AG04449 (cell line): ENCODE data around the gene ITGA11.

ENCODE experiments used
- CTCF ChIA-PET: fragments of 350-600 bp; formaldehyde crosslinking; extraction: SDS; loops from one replicate; lab custom pipeline; 2021; ENCODE audit warnings: antibody characterized with exemption; lab: Yijun Ruan, JAX
- POLR2A ChIA-PET: fragments of 400-600, 350-600 bp; formaldehyde crosslinking; extraction: SDS; loops from one replicate; lab custom pipeline; 2020; ENCODE audit warnings: antibody characterized with exemption, inconsistent platforms; lab: Yijun Ruan, JAX
- DNase-seq: peaks from one replicate; pipeline ENCODE4 v3.0.0-alpha.2; 2010; ENCODE audit warnings: low read depth, low spot score
- H3K4me3 ChIP-seq: 2 replicates; pipeline ENCODE4 v1.5.1; 2011; ENCODE audit warnings: low read depth, mild to moderate bottlenecking, control low read depth, low read length
- TF ChIP-seq, protein P1 (sequence below): IDR thresholded peaks from one replicate; pipeline ENCODE4 v1.5.1; 2011; ENCODE audit warnings: mild to moderate bottlenecking, moderate library complexity, low read length, control low read depth, inconsistent platforms; ENCODE audit not compliant: insufficient read depth; ENCODE audit errors: missing control alignments

The ITGA11 gene

DNA sequence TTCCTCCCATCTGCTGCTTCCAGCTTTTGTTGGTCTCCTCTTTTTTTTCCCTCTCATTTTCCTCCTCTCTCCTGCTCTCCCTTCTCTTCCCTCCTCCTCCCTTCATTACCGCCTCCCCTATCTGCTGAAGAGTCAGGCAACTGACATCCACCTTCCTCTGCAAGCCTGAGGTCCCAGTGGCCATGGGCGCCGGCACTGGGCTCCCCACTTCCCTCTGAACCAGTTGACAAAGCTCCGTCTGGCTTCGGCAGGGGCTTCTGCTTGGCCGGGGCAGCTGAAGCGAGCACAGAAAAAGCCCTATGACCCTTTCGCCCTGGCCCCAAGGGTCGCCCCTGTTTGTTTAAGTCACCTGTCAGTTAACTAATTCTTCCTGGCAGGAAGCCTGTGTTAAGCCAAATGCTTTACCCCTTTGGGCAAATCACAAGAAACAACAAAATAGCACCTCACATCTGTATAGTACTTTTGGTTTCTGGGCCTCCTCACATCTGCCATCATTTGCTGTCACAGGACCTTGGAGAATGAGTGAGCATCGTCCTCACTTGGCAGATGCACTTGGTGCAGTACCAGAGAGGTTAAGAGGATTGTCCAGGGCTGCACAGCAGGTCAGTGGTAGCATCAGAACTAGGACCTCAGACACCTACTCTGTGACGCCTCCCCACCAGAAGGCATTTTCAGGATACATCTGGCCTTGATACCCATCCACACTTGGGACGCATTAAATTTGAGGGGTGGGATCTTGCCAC lies 27.7 kb downstream of the ITGA11 start:
- ChIA-PET POLR2A (interaction anchor here (0.6 kb wide), 1 partner anchor 9 kb away, joined by 3 read pairs; no protein-coding TSS in a partner anchor), CTCF (interaction anchor here (0.8 kb wide), 1 partner anchor 10 kb away, joined by 3 read pairs; no protein-coding TSS in a partner anchor)
- TF ChIP-seq, protein P1, sequence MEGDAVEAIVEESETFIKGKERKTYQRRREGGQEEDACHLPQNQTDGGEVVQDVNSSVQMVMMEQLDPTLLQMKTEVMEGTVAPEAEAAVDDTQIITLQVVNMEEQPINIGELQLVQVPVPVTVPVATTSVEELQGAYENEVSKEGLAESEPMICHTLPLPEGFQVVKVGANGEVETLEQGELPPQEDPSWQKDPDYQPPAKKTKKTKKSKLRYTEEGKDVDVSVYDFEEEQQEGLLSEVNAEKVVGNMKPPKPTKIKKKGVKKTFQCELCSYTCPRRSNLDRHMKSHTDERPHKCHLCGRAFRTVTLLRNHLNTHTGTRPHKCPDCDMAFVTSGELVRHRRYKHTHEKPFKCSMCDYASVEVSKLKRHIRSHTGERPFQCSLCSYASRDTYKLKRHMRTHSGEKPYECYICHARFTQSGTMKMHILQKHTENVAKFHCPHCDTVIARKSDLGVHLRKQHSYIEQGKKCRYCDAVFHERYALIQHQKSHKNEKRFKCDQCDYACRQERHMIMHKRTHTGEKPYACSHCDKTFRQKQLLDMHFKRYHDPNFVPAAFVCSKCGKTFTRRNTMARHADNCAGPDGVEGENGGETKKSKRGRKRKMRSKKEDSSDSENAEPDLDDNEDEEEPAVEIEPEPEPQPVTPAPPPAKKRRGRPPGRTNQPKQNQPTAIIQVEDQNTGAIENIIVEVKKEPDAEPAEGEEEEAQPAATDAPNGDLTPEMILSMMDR = no peak
- no peak overlapping the region for H3K4me3 ChIP-seq
- DNase-seq = no peak

- DNase-seq = no peak
- ChIA-PET CTCF (interaction anchor here (0.8 kb wide), 1 partner anchor 9 kb away, joined by 3 read pairs; no protein-coding TSS in a partner anchor), POLR2A (no interaction called here)
- TF ChIP-seq, protein P1 = no peak
- no peak overlapping the region for H3K4me3 ChIP-seq
These were observed 28.6 kb downstream of the ITGA11 start for GRCh38 chr15:68403161-68403941.

DNA sequence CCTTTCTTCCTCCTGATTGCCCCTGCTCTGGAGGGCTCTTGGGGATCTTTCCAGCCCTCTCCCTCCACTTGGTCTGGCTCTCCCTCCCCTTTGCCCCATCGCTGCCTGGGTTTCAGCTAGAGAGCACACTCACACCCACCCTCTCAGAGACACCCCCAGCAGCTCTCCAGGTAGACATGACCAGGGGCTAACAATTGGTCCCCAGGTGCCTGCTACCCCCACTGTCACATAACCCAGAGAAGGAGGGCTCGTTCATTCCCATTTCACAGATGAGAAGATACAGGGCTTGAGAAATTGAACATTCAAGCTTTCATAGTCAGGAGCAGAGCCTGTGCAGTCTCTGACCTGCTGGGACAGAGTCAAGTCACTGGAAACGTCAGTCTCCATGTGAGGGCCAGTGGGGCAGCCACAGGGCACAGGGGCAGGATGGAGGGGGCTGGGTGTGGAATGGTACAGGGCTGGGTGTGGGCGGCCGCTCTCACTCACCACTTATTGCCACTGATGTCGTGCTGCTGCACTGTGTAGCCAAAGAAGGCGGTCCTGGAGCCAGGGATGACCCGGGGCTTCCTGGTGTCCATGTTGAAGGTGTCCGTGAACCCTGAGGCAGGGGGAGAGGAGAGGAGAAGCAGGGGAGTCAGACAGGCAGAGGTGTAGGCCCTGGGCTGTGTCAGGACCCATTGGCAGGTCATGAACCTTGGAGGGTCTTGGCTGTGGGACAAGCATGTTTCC lies 29.4 kb downstream of the ITGA11 start:
- ChIA-PET CTCF (no interaction called here), POLR2A (no interaction called here)
- H3K4me3 ChIP-seq = no peak overlapping the region
- no peak for DNase-seq
- TF ChIP-seq, protein P1 = no peak

GRCh38 chr15:68401496-68402431 lies 30.2 kb downstream of the ITGA11 start:
- CTCF ChIA-PET = no interaction called here
- POLR2A ChIA-PET = no interaction called here
- DNase-seq = no peak

GRCh38 chr15:68400066-68400456 lies 31.9 kb downstream of the ITGA11 start:
- ChIA-PET CTCF (interaction anchor here (0.8 to 1.1 kb wide), 2 partner anchors 16 to 150 kb away, joined by 4 to 5 read pairs; no protein-coding TSS in a partner anchor), POLR2A (interaction anchor here (0.7 kb wide), 1 partner anchor 414 kb away, joined by 3 read pairs; no protein-coding TSS in a partner anchor)
- no peak for DNase-seq
- TF ChIP-seq, protein P1 = no peak
- no peak overlapping the region for H3K4me3 ChIP-seq

More at GRCh38 chr15:68401496-68402431, 30.2 kb downstream of the ITGA11 start:
- TF ChIP-seq, protein P1 = no peak
- H3K4me3 ChIP-seq = no peak overlapping the region
